Thoracic aorta (tissue), 2 donors: ENCODE data around the gene TTI1. TPM values are rescaled to one million over a fixed set of nuclear protein-coding genes. Genes with fewer than 3 reads are reported as not detected.

ENCODE experiments used
- ATAC-seq: fragments of 150-250 bp; one replicate; pipeline ENCODE4 v1.8.0; 2017; ENCODE audit warnings: low read depth; ENCODE audit not compliant: insufficient number of reproducible peaks, low FRiP score
- DNase-seq: peaks from one replicate; pipeline ENCODE4 v3.0.0-alpha.2; 2020; ENCODE audit warnings: low spot score
- H3K27ac ChIP-seq, 2 donors: fragments of 200-600 bp; sonication (generic); 1 replicate in 1 of 2; 2 replicates in 1 of 2; pipeline ENCODE4 v1.5.1; 2016; ENCODE audit warnings: mild to moderate bottlenecking in 2 of 2, moderate library complexity in 2 of 2
- H3K27me3 ChIP-seq: fragments of 200-600 bp; sonication (generic); replicated peaks from 2 replicates; pipeline ENCODE4 v1.6.0; 2016; ENCODE audit warnings: mild to moderate bottlenecking; ENCODE audit not compliant: insufficient read depth
- H3K36me3 ChIP-seq: fragments of 200-600 bp; sonication (generic); one replicate; pipeline ENCODE4 v1.5.1; 2016
- H3K4me1 ChIP-seq, 2 donors: fragments of 200-600 bp; sonication (generic); 1 replicate in 1 of 2; 2 replicates in 1 of 2; pipeline versions ENCODE4 v1.5.1 to v1.6.0; 2016; ENCODE audit warnings: low read depth in 2 of 2, mild to moderate bottlenecking in 1 of 2; ENCODE audit not compliant: control insufficient read depth in 1 of 2
- H3K4me3 ChIP-seq: fragments of 200-600 bp; sonication (generic); 2 replicates; pipeline ENCODE4 v1.5.1; 2016; ENCODE audit warnings: mild to moderate bottlenecking
- H3K9me3 ChIP-seq: fragments of 200-600 bp; sonication (generic); 2 replicates; pipeline ENCODE4 v1.5.1; 2016
- total RNA-seq, 2 donors: library from RNA; depleted of rRNA; stranded (reverse); fragments of >200 nt; gene quantifications; one replicate each; pipeline versions ENCODE4 v1.1.0 to v1.2.3, GENCODE V29; 2016
- TF ChIP-seq, protein P1 (sequence below): fragments of 200-600 bp; sonication (generic); IDR thresholded peaks from one replicate; pipeline ENCODE4 v1.5.1; 2019; ENCODE audit warnings: antibody characterized with exemption

The TTI1 gene
- total RNA-seq, 2 donors from 2014 or later: 12.2 to 20.1 TPM

DNA sequence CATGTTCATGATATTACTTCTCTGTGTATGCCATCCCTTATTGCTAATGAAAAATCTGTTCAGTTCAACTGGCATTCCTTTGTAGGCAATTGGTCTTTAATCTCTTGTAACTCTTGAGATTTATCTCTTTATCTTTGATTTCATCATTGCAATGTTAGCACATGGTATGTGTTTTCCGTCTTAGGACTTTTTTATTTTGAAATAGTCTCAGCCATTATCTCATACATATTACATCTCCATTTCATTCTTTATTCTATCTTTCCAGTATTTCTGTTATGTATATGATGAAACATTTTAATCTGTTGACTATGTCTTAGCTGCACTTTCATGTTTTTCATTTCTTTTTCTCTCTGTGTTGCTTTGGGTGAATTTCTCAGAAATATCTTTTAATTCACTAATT lies 72.2 kb downstream of the TTI1 start:
- H3K27ac ChIP-seq: no peak overlapping the region
- no peaks in the 10 kb centered on the region for H3K4me1 ChIP-seq
- no peak overlapping the region for H3K4me3 ChIP-seq
- no peaks in the 10 kb centered on the region for H3K9me3 ChIP-seq
- TF ChIP-seq, protein P1, sequence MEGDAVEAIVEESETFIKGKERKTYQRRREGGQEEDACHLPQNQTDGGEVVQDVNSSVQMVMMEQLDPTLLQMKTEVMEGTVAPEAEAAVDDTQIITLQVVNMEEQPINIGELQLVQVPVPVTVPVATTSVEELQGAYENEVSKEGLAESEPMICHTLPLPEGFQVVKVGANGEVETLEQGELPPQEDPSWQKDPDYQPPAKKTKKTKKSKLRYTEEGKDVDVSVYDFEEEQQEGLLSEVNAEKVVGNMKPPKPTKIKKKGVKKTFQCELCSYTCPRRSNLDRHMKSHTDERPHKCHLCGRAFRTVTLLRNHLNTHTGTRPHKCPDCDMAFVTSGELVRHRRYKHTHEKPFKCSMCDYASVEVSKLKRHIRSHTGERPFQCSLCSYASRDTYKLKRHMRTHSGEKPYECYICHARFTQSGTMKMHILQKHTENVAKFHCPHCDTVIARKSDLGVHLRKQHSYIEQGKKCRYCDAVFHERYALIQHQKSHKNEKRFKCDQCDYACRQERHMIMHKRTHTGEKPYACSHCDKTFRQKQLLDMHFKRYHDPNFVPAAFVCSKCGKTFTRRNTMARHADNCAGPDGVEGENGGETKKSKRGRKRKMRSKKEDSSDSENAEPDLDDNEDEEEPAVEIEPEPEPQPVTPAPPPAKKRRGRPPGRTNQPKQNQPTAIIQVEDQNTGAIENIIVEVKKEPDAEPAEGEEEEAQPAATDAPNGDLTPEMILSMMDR: no peak
- no peak for DNase-seq
- no peaks in the 10 kb centered on the region for H3K36me3 ChIP-seq
- H3K27me3 ChIP-seq: no peaks in the 10 kb centered on the region
- no peak for ATAC-seq

DNA sequence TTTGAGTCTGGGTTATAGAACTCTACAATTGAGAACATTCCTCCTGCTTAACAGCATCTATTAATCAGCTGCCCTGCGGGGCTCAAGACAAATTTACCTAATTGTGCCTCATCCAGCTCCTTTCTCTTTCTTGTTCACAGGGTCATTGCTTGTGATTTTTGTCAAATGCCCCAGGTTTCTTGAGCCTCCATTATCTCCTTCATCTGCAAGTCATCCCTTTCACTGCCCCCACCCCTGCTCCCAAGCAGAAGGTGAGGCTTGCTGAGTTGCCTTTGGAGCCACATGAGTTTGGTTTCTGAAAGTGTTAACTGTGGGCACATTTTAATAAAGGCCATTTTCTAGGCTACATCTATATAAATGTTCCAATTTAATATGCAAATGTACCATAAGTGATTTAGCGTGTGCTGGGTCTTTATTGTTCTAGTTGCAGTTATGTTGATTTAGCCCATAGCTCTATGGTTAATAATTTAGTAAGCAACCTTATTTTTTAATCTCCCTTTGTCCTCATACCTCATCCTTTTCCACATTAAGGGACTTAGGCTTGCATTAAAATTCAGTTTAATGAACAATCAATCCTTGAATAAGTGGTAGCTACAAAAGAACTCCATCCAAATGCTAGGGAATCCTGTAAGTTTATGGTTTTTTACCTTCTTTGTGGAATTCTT lies 74.3 kb downstream of the TTI1 start:
- no peaks in the 10 kb centered on the region for H3K27me3 ChIP-seq
- H3K27ac ChIP-seq: no peak overlapping the region
- ATAC-seq: no peak
- no peak for DNase-seq
- TF ChIP-seq, protein P1: no peak
- no peak overlapping the region for H3K4me3 ChIP-seq
- H3K9me3 ChIP-seq: no peaks in the 10 kb centered on the region
- no peaks in the 10 kb centered on the region for H3K4me1 ChIP-seq
- no peaks in the 10 kb centered on the region for H3K36me3 ChIP-seq

DNA sequence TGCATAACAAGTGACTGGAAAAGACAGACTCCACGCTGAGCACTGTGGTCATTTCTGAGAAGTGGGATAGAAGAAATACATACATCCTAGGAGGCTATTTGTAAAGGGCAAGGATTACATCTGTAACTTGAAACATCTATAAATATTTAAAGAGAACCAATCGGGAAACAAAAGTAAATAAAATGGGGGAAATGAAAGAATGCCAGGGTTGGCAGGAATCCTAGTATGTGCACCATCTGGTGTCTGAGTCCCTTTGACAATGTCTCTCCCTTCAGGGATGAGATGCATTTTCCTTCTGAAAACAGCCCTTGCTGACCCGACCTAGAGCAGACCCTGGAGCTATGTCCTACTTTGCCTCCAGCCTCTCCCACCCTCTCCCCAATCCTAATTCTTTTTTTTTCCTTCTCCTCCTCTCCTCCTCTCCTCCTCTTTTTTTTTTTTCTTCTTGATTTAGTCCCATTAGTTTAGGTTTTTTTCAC lies 77.1 kb downstream of the TTI1 start:
- no peak for ATAC-seq
- DNase-seq: no peak

DNA sequence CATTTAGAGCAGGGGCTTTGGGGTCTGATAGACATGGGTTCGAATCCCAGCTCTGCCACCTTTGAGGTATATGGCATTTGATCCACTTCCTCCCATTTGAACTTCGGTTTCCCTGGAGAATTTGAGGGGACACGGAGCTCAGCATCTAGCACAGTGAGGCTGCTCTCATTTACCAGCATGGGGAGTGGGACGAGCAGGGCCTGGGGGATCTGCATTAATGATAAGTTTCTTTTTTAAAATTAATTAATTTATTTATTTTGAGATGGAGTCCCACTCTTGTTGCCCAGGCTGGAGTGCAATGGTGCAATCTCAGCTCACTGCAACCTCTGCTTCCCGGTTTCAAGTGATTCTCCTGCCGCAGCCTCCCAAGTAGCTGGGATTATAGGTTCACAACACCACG lies 77.7 kb downstream of the TTI1 start:
- H3K4me3 ChIP-seq: no peak overlapping the region
- no peak overlapping the region for H3K27ac ChIP-seq
- no peaks in the 10 kb centered on the region for H3K36me3 ChIP-seq
- no peak for DNase-seq
- no peaks in the 10 kb centered on the region for H3K9me3 ChIP-seq
- H3K4me1 ChIP-seq: no peaks in the 10 kb centered on the region
- ATAC-seq: no peak
- TF ChIP-seq, protein P1: no peak
- H3K27me3 ChIP-seq: no peaks in the 10 kb centered on the region

More for the DNA sequence above, 77.1 kb downstream of the TTI1 start:
- Histone ChIP-seq H3K27me3 (no peaks in the 10 kb centered on the region), H3K9me3 (no peaks in the 10 kb centered on the region), H3K4me3 (no peak overlapping the region), H3K4me1 (no peaks in the 10 kb centered on the region), H3K36me3 (no peaks in the 10 kb centered on the region), H3K27ac (no peak overlapping the region)
- TF ChIP-seq, protein P1: no peak

DNA sequence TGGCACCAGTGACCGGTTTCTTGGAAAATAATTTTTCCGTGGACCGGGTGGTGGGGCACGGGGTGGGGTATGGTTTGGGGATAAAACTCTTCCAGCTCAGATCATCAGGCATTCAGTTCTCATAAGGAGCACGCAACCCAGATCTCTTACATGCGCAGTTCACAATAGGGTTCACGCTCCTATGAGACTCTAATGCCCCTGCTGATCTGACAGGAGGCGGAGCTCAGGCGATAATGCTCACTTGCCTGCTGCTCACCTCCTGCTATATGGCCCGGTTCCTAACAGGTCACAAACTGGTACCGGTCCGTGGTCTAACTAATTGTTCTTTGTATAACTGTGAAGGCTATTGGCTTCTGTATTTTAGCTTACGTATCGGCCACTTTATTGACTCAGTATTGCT lies 78.6 kb downstream of the TTI1 start:
- no peak for DNase-seq
- Histone ChIP-seq H3K4me3 (no peak overlapping the region), H3K27me3 (no peaks in the 10 kb centered on the region), H3K36me3 (no peaks in the 10 kb centered on the region), H3K4me1 (no peaks in the 10 kb centered on the region), H3K9me3 (no peaks in the 10 kb centered on the region), H3K27ac (no peak overlapping the region)
- no peak for ATAC-seq
- TF ChIP-seq, protein P1: no peak
